ENCODE data around the gene GCGR. TPM values are rescaled to one million over a fixed set of nuclear protein-coding genes. Genes with fewer than 3 reads are reported as not detected.

Gene GCGR
- not detected in 2 replicates for total RNA-seq (ENCODE audit: low replicate concordance)

- H3K27me3 Mint-ChIP-seq (ENCODE audit: insufficient read depth, low read depth): peaks cover 55% of the 10 kb centered on the region
- Histone ChIP-seq H3K27ac (no peak within 1 kb of the TSS), H2AFZ (replicated peaks) (peak within 1 kb of the TSS; percentile 89), H3K9me3 (ENCODE audit: low read depth) (no peaks in the 10 kb centered on the region), H3K4me3 (peak within 1 kb of the TSS; percentile 49), H3F3A (ENCODE audit: low read depth) (peaks cover 3% of the 10 kb centered on the region), H3K4me2 (peak within 1 kb of the TSS; percentile 88), H3K36me3 (no peaks in the 10 kb centered on the region), H3K79me2 (ENCODE audit: low read depth) (no peaks in the 10 kb centered on the region), H3K9ac (no peak within 1 kb of the TSS), H4K20me1 (ENCODE audit: low read depth) (peaks cover 2% of the 10 kb centered on the region), H3K4me1 (peaks cover 12% of the 10 kb centered on the region), H3K27me3 (peaks cover 98% of the 10 kb centered on the region)
- H3K4me3 Mint-ChIP-seq: peak within 1 kb of the TSS; percentile 65
- TF ChIP-seq EZH2phosphoT487 (IDR thresholded peaks at IDR 0.05): peak; percentile 83
- TF ChIP-seq EZH2 (IDR thresholded peaks at IDR 0.05): peak; percentile 3
- no peak for TF ChIP-seq CTCF (IDR thresholded peaks at IDR 0.05)
- peak; percentile 49 for DNase-seq (ENCODE audit: low spot score)
- peaks cover 17% of the 10 kb centered on the region for H3K9me3 Mint-ChIP-seq
- H3K36me3 Mint-ChIP-seq: no peaks in the 10 kb centered on the region
- no peaks in the 10 kb centered on the region for H3K4me1 Mint-ChIP-seq
- no peak within 1 kb of the TSS for H3K27ac Mint-ChIP-seq
These were observed at the start of gene GCGR for GRCh38 chr17:81803728-81804558. GCGR (plus strand) TSS chr17:81804150; CDS start chr17:81809019, 4,869 bp downstream.

- no peaks in the 10 kb centered on the region for H3K36me3 ChIP-seq
- no peak for TF ChIP-seq EZH2phosphoT487 (IDR thresholded peaks at IDR 0.05)
- no peak for TF ChIP-seq EZH2 (IDR thresholded peaks at IDR 0.05)
- no peak for TF ChIP-seq CTCF (IDR thresholded peaks at IDR 0.05)
- Mint-ChIP-seq H3K27ac (no peak overlapping the region), H3K4me3 (no peak overlapping the region), H3K36me3 (no peaks in the 10 kb centered on the region), H3K27me3 (ENCODE audit: insufficient read depth, low read depth) (no peaks in the 10 kb centered on the region), H3K4me1 (peaks cover 3% of the 10 kb centered on the region), H3K9me3 (no peaks in the 10 kb centered on the region)
- H3K27me3 ChIP-seq: no peaks in the 10 kb centered on the region
- DNase-seq (ENCODE audit: low spot score): no peak
- no peaks in the 10 kb centered on the region for H3K79me2 ChIP-seq (ENCODE audit: low read depth)
- no peak overlapping the region for H3K4me3 ChIP-seq
- no peak overlapping the region for H2AFZ ChIP-seq (replicated peaks)
- H3K9ac ChIP-seq: no peak overlapping the region
- H3K4me2 ChIP-seq: no peak overlapping the region
- no peaks in the 10 kb centered on the region for H3K4me1 ChIP-seq
- no peaks in the 10 kb centered on the region for H3K9me3 ChIP-seq (ENCODE audit: low read depth)
- no peaks in the 10 kb centered on the region for H4K20me1 ChIP-seq (ENCODE audit: low read depth)
- H3F3A ChIP-seq (ENCODE audit: low read depth): peaks cover 25% of the 10 kb centered on the region
- H3K27ac ChIP-seq: no peak overlapping the region
These were observed 11.0 kb upstream of the GCGR start for GRCh38 chr17:81792675-81793615.

- H3K36me3 Mint-ChIP-seq: no peaks in the 10 kb centered on the region
- H4K20me1 ChIP-seq (ENCODE audit: low read depth): no peaks in the 10 kb centered on the region
These were observed 9.9 kb upstream of the GCGR start for GRCh38 chr17:81794074-81794476.

More at GRCh38 chr17:81794074-81794476, 9.9 kb upstream of the GCGR start:
- Histone ChIP-seq H3K4me2 (no peak overlapping the region), H3K4me1 (no peaks in the 10 kb centered on the region), H3F3A (ENCODE audit: low read depth) (peaks cover 25% of the 10 kb centered on the region), H2AFZ (replicated peaks) (no peak overlapping the region), H3K36me3 (no peaks in the 10 kb centered on the region), H3K27ac (no peak overlapping the region), H3K4me3 (no peak overlapping the region), H3K9me3 (ENCODE audit: low read depth) (no peaks in the 10 kb centered on the region), H3K79me2 (ENCODE audit: low read depth) (no peaks in the 10 kb centered on the region), H3K9ac (no peak overlapping the region), H3K27me3 (no peaks in the 10 kb centered on the region)
- TF ChIP-seq EZH2phosphoT487 (IDR thresholded peaks at IDR 0.05) (no peak), CTCF (IDR thresholded peaks at IDR 0.05) (no peak), EZH2 (IDR thresholded peaks at IDR 0.05) (no peak)
- Mint-ChIP-seq H3K4me3 (no peak overlapping the region), H3K27me3 (ENCODE audit: insufficient read depth, low read depth) (peaks cover under 1% of the 10 kb centered on the region), H3K27ac (no peak overlapping the region), H3K9me3 (peaks cover under 1% of the 10 kb centered on the region), H3K4me1 (peaks cover 3% of the 10 kb centered on the region)
- no peak for DNase-seq (ENCODE audit: low spot score)
